ENCODE results near the gene FGFBP1. TPM values are rescaled to one million over a fixed set of nuclear protein-coding genes. Genes with fewer than 3 reads are reported as not detected.

The FGFBP1 gene
- total RNA-seq, 1 experiment from 2014 or later: 0.88 TPM

- peaks cover 10% of the 10 kb centered on the region; the same call in 1 of the 2 replicates for H3K4me1 ChIP-seq
- BruUV-seq (replicated peaks): no TSS peak
- Mint-ChIP-seq H3K4me1 (ENCODE audit: low read depth, unreplicated experiment) (no peaks in the 10 kb centered on the region), H3K4me3 (ENCODE audit: unreplicated experiment) (no peak overlapping the region), H3K27me3 (ENCODE audit: insufficient read depth, unreplicated experiment) (no peaks in the 10 kb centered on the region), H3K9me3 (ENCODE audit: unreplicated experiment) (no peaks in the 10 kb centered on the region), H3K27ac (ENCODE audit: unreplicated experiment) (no peak overlapping the region), H3K36me3 (ENCODE audit: insufficient read depth, unreplicated experiment) (no peaks in the 10 kb centered on the region)
- CTCF ChIA-PET: no interaction called here
- intact Hi-C loops (cut with micrococcal nuclease; ENCODE audit: unreplicated experiment): no loop called here
- TF ChIP-seq CTCF (IDR thresholded peaks at IDR 0.05; ENCODE audit: insufficient read depth in 1 of 2, low read depth in 1 of 2, low read length in 1 of 2, severe bottlenecking in 1 of 2, unreplicated experiment in 1 of 2): no peak
- no peaks in the 10 kb centered on the region for H3K27me3 ChIP-seq (replicated peaks; ENCODE audit: control insufficient read depth, insufficient read depth, low read length)
- H3K4me3 ChIP-seq (ENCODE audit: low read depth, low read length): no peak overlapping the region
- H3K36me3 ChIP-seq (ENCODE audit: control insufficient read depth, insufficient read depth, low read length): no peaks in the 10 kb centered on the region
- peaks cover 8% of the 10 kb centered on the region for H3K9me3 ChIP-seq
- no peak for DNase-seq
- POLR2A ChIA-PET: no interaction called here
These were observed 10.3 kb upstream of the FGFBP1 start for GRCh38 chr4:15948826-15949225.

- no peak for TF ChIP-seq CTCF (IDR thresholded peaks at IDR 0.05; ENCODE audit: insufficient read depth in 1 of 2, low read depth in 1 of 2, low read length in 1 of 2, severe bottlenecking in 1 of 2, unreplicated experiment in 1 of 2)
- ChIA-PET CTCF (no interaction called here), POLR2A (no interaction called here)
- Histone ChIP-seq H3K9me3 (no peaks in the 10 kb centered on the region; the same call in 1 of the 2 replicates), H3K27me3 (replicated peaks; ENCODE audit: control insufficient read depth, insufficient read depth, low read length) (no peaks in the 10 kb centered on the region), H3K36me3 (ENCODE audit: control insufficient read depth, insufficient read depth, low read length) (no peaks in the 10 kb centered on the region), H3K4me1 (0 out of 2 replicates have a peak, but pooled peaks cover 5% of the 10 kb centered on the region), H3K4me3 (ENCODE audit: low read depth, low read length) (no peak overlapping the region)
- no peaks in the 10 kb centered on the region for H3K9me3 Mint-ChIP-seq (ENCODE audit: unreplicated experiment)
- H3K27me3 Mint-ChIP-seq (ENCODE audit: insufficient read depth, unreplicated experiment): no peaks in the 10 kb centered on the region
- H3K27ac Mint-ChIP-seq (ENCODE audit: unreplicated experiment): no peak overlapping the region
- no peak overlapping the region for H3K4me3 Mint-ChIP-seq (ENCODE audit: unreplicated experiment)
- intact Hi-C loops (cut with micrococcal nuclease; ENCODE audit: unreplicated experiment): no loop called here
- DNase-seq: no peak
- BruUV-seq (replicated peaks): no TSS peak
- no peaks in the 10 kb centered on the region for H3K36me3 Mint-ChIP-seq (ENCODE audit: insufficient read depth, unreplicated experiment)
- H3K4me1 Mint-ChIP-seq (ENCODE audit: low read depth, unreplicated experiment): no peaks in the 10 kb centered on the region
These were observed 9.1 kb upstream of the FGFBP1 start for GRCh38 chr4:15947684-15948083.

- no peaks in the 10 kb centered on the region for H3K9me3 Mint-ChIP-seq (ENCODE audit: unreplicated experiment)
- 0 out of 2 replicates have a peak, but pooled peaks cover 5% of the 10 kb centered on the region for H3K4me1 ChIP-seq
- intact Hi-C loops (cut with micrococcal nuclease; ENCODE audit: unreplicated experiment): no loop called here
- H3K36me3 ChIP-seq (ENCODE audit: control insufficient read depth, insufficient read depth, low read length): no peaks in the 10 kb centered on the region
- ChIA-PET POLR2A (no interaction called here), CTCF (interaction anchor here (0.6 to 0.9 kb wide), 2 partner anchors 11 to 21 kb away, joined by 3 to 4 read pairs; no protein-coding TSS in a partner anchor)
- BruUV-seq (replicated peaks): no TSS peak
- no peak for TF ChIP-seq CTCF (IDR thresholded peaks at IDR 0.05; ENCODE audit: insufficient read depth in 1 of 2, low read depth in 1 of 2, low read length in 1 of 2, severe bottlenecking in 1 of 2, unreplicated experiment in 1 of 2)
- no peaks in the 10 kb centered on the region for H3K27me3 Mint-ChIP-seq (ENCODE audit: insufficient read depth, unreplicated experiment)
- H3K9me3 ChIP-seq: no peaks in the 10 kb centered on the region
- H3K27me3 ChIP-seq (replicated peaks; ENCODE audit: control insufficient read depth, insufficient read depth, low read length): no peaks in the 10 kb centered on the region
- DNase-seq: no peak
- no peak overlapping the region for H3K27ac Mint-ChIP-seq (ENCODE audit: unreplicated experiment)
- H3K4me3 Mint-ChIP-seq (ENCODE audit: unreplicated experiment): no peak overlapping the region
- H3K4me1 Mint-ChIP-seq (ENCODE audit: low read depth, unreplicated experiment): no peaks in the 10 kb centered on the region
- no peak overlapping the region for H3K4me3 ChIP-seq (ENCODE audit: low read depth, low read length)
- no peaks in the 10 kb centered on the region for H3K36me3 Mint-ChIP-seq (ENCODE audit: insufficient read depth, unreplicated experiment)
These were observed 7.0 kb upstream of the FGFBP1 start for GRCh38 chr4:15945516-15945915.
